Spleen (tissue), 11 donors: ENCODE measurements around the gene INF2. TPM values are rescaled to one million over a fixed set of nuclear protein-coding genes. Genes with fewer than 3 reads are reported as not detected.

Source experiments
- DNase-seq: peaks from one replicate; pipeline ENCODE4 v3.0.0-alpha.2; 2020
- H3K27ac ChIP-seq, 8 donors: fragments of 200-600 bp; sonication (generic) in 7 of 8; 1 replicate in 4 of 8; 2 replicates in 4 of 8; pipeline versions ENCODE4 v1.5.0 to v1.8.0; 2016 to 2021; ENCODE audit warnings: inconsistent platforms in 4 of 8, mild to moderate bottlenecking in 4 of 8, moderate library complexity in 1 of 8
- H3K27me3 ChIP-seq, 7 donors: fragments of 200-600 bp; sonication (generic) in 6 of 7; replicated peaks in 1 of 7; 1 replicate in 4 of 7; 2 replicates in 3 of 7; pipeline versions ENCODE4 v1.5.0 to v1.8.0; 2016 to 2021; ENCODE audit warnings: inconsistent platforms in 3 of 7, mild to moderate bottlenecking in 1 of 7
- H3K36me3 ChIP-seq, 6 donors: fragments of 200-600 bp; sonication (generic) in 5 of 6; 1 replicate in 4 of 6; 2 replicates in 2 of 6; pipeline versions ENCODE4 v1.5.0 to v1.8.0; 2016 to 2021; ENCODE audit warnings: inconsistent platforms in 2 of 6
- H3K4me1 ChIP-seq, 6 donors: fragments of 200-600 bp; sonication (generic) in 5 of 6; 1 replicate in 3 of 6; 2 replicates in 3 of 6; pipeline versions ENCODE4 v1.5.0 to v1.8.0; 2016 to 2021; ENCODE audit warnings: inconsistent platforms in 3 of 6
- H3K4me3 ChIP-seq, 8 donors: fragments of 200-600 bp; sonication (generic) in 7 of 8; 1 replicate in 4 of 8; 2 replicates in 4 of 8; pipeline versions ENCODE4 v1.5.0 to v1.8.0; 2016 to 2021; ENCODE audit warnings: inconsistent platforms in 4 of 8, mild to moderate bottlenecking in 4 of 8, moderate library complexity in 2 of 8
- H3K9me3 ChIP-seq, 8 donors: fragments of 200-600 bp; sonication (generic) in 7 of 8; 1 replicate in 4 of 8; 2 replicates in 4 of 8; pipeline versions ENCODE4 v1.5.0 to v1.8.0; 2016 to 2021; ENCODE audit warnings: inconsistent platforms in 4 of 8
- CTCF ChIP-seq, 11 experiments: fragments of 200-600 bp in 7 of 11; fragments of 450-650 bp in 4 of 11; sonication (generic) in 4 of 11; IDR thresholded peaks in 8 of 11; conservative IDR thresholded peaks in 3 of 11; 1 replicate in 7 of 11; 2 replicates in 4 of 11; pipeline versions ENCODE4 v1.4.0 to v1.8.0; 2016 to 2021; ENCODE audit warnings: antibody characterized with exemption in 11 of 11, inconsistent platforms in 4 of 11, mild to moderate bottlenecking in 1 of 11
- POLR2A ChIP-seq, 3 donors: fragments of 450-650 bp; IDR thresholded peaks; one replicate each; pipeline ENCODE4 v1.5.1; 2017; ENCODE audit warnings: antibody characterized with exemption in 3 of 3, mild to moderate bottlenecking in 1 of 3
- POLR2AphosphoS5 ChIP-seq, 3 donors: sonication (generic); formaldehyde crosslinking; IDR thresholded peaks; one replicate each; pipeline ENCODE4 v1.5.1; 2017; ENCODE audit warnings: antibody characterized with exemption in 3 of 3
- WGBS, 5 donors: extraction: QIAGEN DNeasy Blood & Tissue Kit in 3 of 5; methylation state at CpG; one replicate each; pipeline versions ENCODE4 v1.1.5 to v1.1.7; 2013 to 2018; 5-methylcytosine and 5-hydroxymethylcytosine counted together
- intact Hi-C: fragments of 100-400 bp; cut with DNase I; formaldehyde crosslinking; loops from one replicate; pipeline ENCODE4 v1.15.0; 2023; ENCODE audit warnings: low total_unique reads
- polyA plus RNA-seq, 3 donors: library from polyadenylated mRNA; stranded (reverse); fragments of 200-250 nt; gene quantifications; one replicate each; pipeline ENCODE4 v1.2.1, GENCODE V29; 2013
- total RNA-seq, 7 donors: library from RNA; depleted of rRNA in 3 of 7; stranded (reverse); fragments of >200 nt in 3 of 7; fragmentation: NEBNext Ultra II Directional in 4 of 7; extraction: Animal tissue kit (Norgen Biotek cat#: 25700) in 4 of 7; gene quantifications; one replicate each; pipeline versions ENCODE4 v1.1.0 to v1.2.1, GENCODE V29; 2016 to 2021
- donor health status: healthy with polysubstance abuse.
- donor health status: DM: no; HTN: no; CAD: no; lungs with moderate emphysema.
- donor health status: DM: no; HTN: no; CAD: no.
- donor health status: Bipolar disorder and iron deficiency.
- donor health status: healthy.
- donor health status: DM: no; HTN: no; CAD: no.
- donor health status: DM: yes; HTN: yes; CAD: no.

The INF2 gene
- total and polyA plus RNA-seq, 10 donors: 56.6 to 120 (median 98.6) TPM

- TF ChIP-seq CTCF (IDR thresholded peaks at IDR 0.05 in 8 of 11, conservative IDR thresholded peaks at IDR 0.05 in 3 of 11) (no peak), POLR2AphosphoS5 (IDR thresholded peaks at IDR 0.05) (peak in 2 of 3 donors; percentile 34 to 39)
- Histone ChIP-seq H3K4me3 (no peak overlapping the region), H3K36me3 (peaks cover 0 to 84% (median 69%) of the 10 kb centered on the region in 6 donors), H3K9me3 (no peaks in the 10 kb centered on the region), H3K27me3 (no peaks in the 10 kb centered on the region), H3K27ac (no peak overlapping the region), H3K4me1 (peaks cover 0 to 28% (median 9%) of the 10 kb centered on the region in 6 donors)
- WGBS, 5 donors: 34 to 83% (median 71%) methylated on average over 7 to 33 of the region's 34 CpGs
- intact Hi-C loops: loop anchor here (5.0 kb wide), 1 partner anchor 56 kb away; no protein-coding TSS in a partner anchor
- no peak for DNase-seq
Observed at GRCh38 chr14:104707608-104708595, 18.5 kb downstream of the INF2 start.

GRCh38 chr14:104708606-104709268, 19.3 kb downstream of the INF2 start:
- H3K27ac ChIP-seq: no peak overlapping the region
- H3K9me3 ChIP-seq: no peaks in the 10 kb centered on the region
- intact Hi-C loops: loop anchor here (5.0 kb wide), 1 partner anchor 56 kb away; no protein-coding TSS in a partner anchor
- TF ChIP-seq CTCF (IDR thresholded peaks at IDR 0.05 in 8 of 11, conservative IDR thresholded peaks at IDR 0.05 in 3 of 11) (peak; percentile 93 to 99 (median 98)), POLR2AphosphoS5 (IDR thresholded peaks at IDR 0.05) (peak; percentile 62 to 67 (median 67)), POLR2A (IDR thresholded peaks at IDR 0.05) (no peak)
- H3K27me3 ChIP-seq: no peaks in the 10 kb centered on the region
- peak; percentile 91 for DNase-seq
- peaks cover 0 to 33% (median 9%) of the 10 kb centered on the region in 6 donors for H3K4me1 ChIP-seq
- H3K36me3 ChIP-seq: peaks cover 0 to 84% (median 69%) of the 10 kb centered on the region in 6 donors
- 53 to 85% (median 57%) methylated on average over 4 to 20 of the region's 20 CpGs for WGBS, 5 donors
- no peak overlapping the region for H3K4me3 ChIP-seq

GRCh38 chr14:104709387-104710039, 20.1 kb downstream of the INF2 start:
- no peak for TF ChIP-seq CTCF (IDR thresholded peaks at IDR 0.05 in 8 of 11, conservative IDR thresholded peaks at IDR 0.05 in 3 of 11)
- TF ChIP-seq POLR2A (IDR thresholded peaks at IDR 0.05): no peak
- TF ChIP-seq POLR2AphosphoS5 (IDR thresholded peaks at IDR 0.05): no peak
- Histone ChIP-seq H3K9me3 (no peaks in the 10 kb centered on the region), H3K4me3 (no peak overlapping the region), H3K27me3 (no peaks in the 10 kb centered on the region), H3K27ac (no peak overlapping the region), H3K36me3 (peaks cover 0 to 84% (median 68%) of the 10 kb centered on the region in 6 donors), H3K4me1 (peaks cover 0 to 33% (median 9%) of the 10 kb centered on the region in 6 donors)
- intact Hi-C loops: loop anchor here (5.0 kb wide), 1 partner anchor 57 kb away; no protein-coding TSS in a partner anchor
- DNase-seq: no peak
- 87 to 97% (median 91%) methylated on average over 6 to 18 of the region's 18 CpGs for WGBS, 5 donors
